ENCODE results near the gene CLDN10.

GRCh38 chr13:95614641-95615245 is 62.2 kb downstream of the CLDN10 start:
- TF ChIP-seq CTCF (IDR thresholded peaks at IDR 0.05) (no peak), ELK1 (IDR thresholded peaks at IDR 0.05; ENCODE audit: low read depth, low read length) (no peak), MAX (IDR thresholded peaks at IDR 0.05) (no peak), POLR2A (IDR thresholded peaks at IDR 0.05; ENCODE audit: low read length) (no peak), ESRRA (IDR thresholded peaks at IDR 0.05; ENCODE audit: borderline replicate concordance, low read length) (no peak), PBX3 (IDR thresholded peaks at IDR 0.05) (no peak), JUNB (IDR thresholded peaks at IDR 0.05) (no peak), REST (IDR thresholded peaks at IDR 0.05) (no peak)

Data from A549 (cell line).